OCI-LY1 (cell line): Measurements from ENCODE around the gene SMYD3.

Source experiments
- CTCF ChIP-seq: fragments of 200-600 bp; sonication (generic), shearing (Covaris generic); IDR thresholded peaks from 2 replicates; pipeline ENCODE4 v1.5.1; 2017; ENCODE audit warnings: mild to moderate bottlenecking, antibody characterized with exemption, low read length, moderate library complexity, mixed read lengths
- EZH2 ChIP-seq: fragments of 200-600 bp; sonication (generic), shearing (Covaris generic); IDR thresholded peaks from 2 replicates; pipeline ENCODE4 v1.8.0; 2017; ENCODE audit warnings: borderline replicate concordance, mixed run types, mild to moderate bottlenecking, antibody characterized with exemption, low read length, moderate library complexity, mixed read lengths

GRCh38 chr1:245933431-245934045, 573.5 kb downstream of the SMYD3 start:
- TF ChIP-seq CTCF, result no peak
- TF ChIP-seq EZH2, result no peak
